Endothelial cell of umbilical vein (primary cell): ENCODE measurements around the gene CFAP46. TPM values are rescaled to one million over a fixed set of nuclear protein-coding genes. Genes with fewer than 3 reads are reported as not detected.

ENCODE experiments used
- BruUV-seq: library from RNA; stranded (reverse); fragments of 400-500 nt; replicated peaks from 2 replicates; lab custom pipeline; 2021; lab: Mats Ljungman, UMichigan
- CTCF ChIA-PET: fragments of 300-600, 350-600 bp; sonication (Branson Sonifier 250); formaldehyde crosslinking; loops from one replicate; lab custom pipeline; 2021; ENCODE audit warnings: antibody characterized with exemption, inconsistent platforms; lab: Charles Lee
- POLR2A ChIA-PET: fragments of 300-600, 350-600 bp; sonication (Branson Sonifier 250); formaldehyde crosslinking; loops from one replicate; lab custom pipeline; 2021; ENCODE audit warnings: antibody characterized with exemption, inconsistent platforms; lab: Charles Lee
- DNase-seq: peaks from one replicate; pipeline ENCODE4 v3.0.0-alpha.2; 2011; ENCODE audit warnings: low read depth, low spot score
- FAIRE-seq: peaks from 2 replicates; lab custom pipeline; 2011; peaks lifted over from hg19 to GRCh38; lab: Jason Lieb, UNC
- H2AFZ ChIP-seq: 2 replicates; pipeline ENCODE4 v1.6.0; 2012; ENCODE audit warnings: low read depth, low read length, control low read depth, inconsistent platforms
- H3K27ac ChIP-seq: 2 replicates; pipeline ENCODE4 v1.5.1; 2011; ENCODE audit warnings: low read depth, mild to moderate bottlenecking, control low read depth, low read length, moderate library complexity; ENCODE audit not compliant: insufficient read depth
- H3K27me3 ChIP-seq, 2 experiments: 2 replicates each; pipeline versions ENCODE4 v1.6.0 to v1.6.1; 2011; ENCODE audit warnings: low read length in 2 of 2, mixed read lengths in 1 of 2; ENCODE audit not compliant: control insufficient read depth in 2 of 2, insufficient read depth in 2 of 2
- H3K36me3 ChIP-seq, 2 experiments: 2 replicates in 1 of 2; 3 replicates in 1 of 2; pipeline ENCODE4 v1.5.1; 2011; ENCODE audit warnings: low read length in 2 of 2, mild to moderate bottlenecking in 1 of 2, moderate library complexity in 1 of 2; ENCODE audit not compliant: control insufficient read depth in 2 of 2, insufficient read depth in 2 of 2; ENCODE audit errors: extremely low read depth in 1 of 2
- H3K4me1 ChIP-seq: 3 replicates; pipeline ENCODE4 v1.5.1; 2011; ENCODE audit warnings: mild to moderate bottlenecking, low read length; ENCODE audit not compliant: control insufficient read depth, insufficient read depth; ENCODE audit errors: extremely low read depth
- H3K4me2 ChIP-seq: 2 replicates; pipeline ENCODE4 v1.6.1; 2011; ENCODE audit warnings: low read length, control low read depth, mixed read lengths; ENCODE audit not compliant: insufficient read depth
- H3K4me3 ChIP-seq, 3 experiments: fragments of 200-600 bp in 1 of 3; sonication (generic), shearing (Covaris generic) in 1 of 3; replicated peaks in 1 of 3; 2 replicates each; pipeline ENCODE4 v1.5.1; 2011 to 2016; ENCODE audit warnings: control low read depth in 3 of 3, low read length in 3 of 3, mild to moderate bottlenecking in 2 of 3, inconsistent platforms in 1 of 3, low read depth in 1 of 3, moderate library complexity in 1 of 3; ENCODE audit not compliant: insufficient read depth in 1 of 3
- H3K79me2 ChIP-seq: 2 replicates; pipeline ENCODE4 v1.6.0; 2012; ENCODE audit warnings: low read length, inconsistent platforms; ENCODE audit not compliant: control insufficient read depth, insufficient read depth
- H3K9ac ChIP-seq: replicated peaks from 2 replicates; pipeline ENCODE3; 2011; ENCODE audit warnings: low read length, control low read depth; ENCODE audit not compliant: insufficient read depth; ENCODE audit errors: extremely low read depth
- H3K9me1 ChIP-seq: replicated peaks from 3 replicates; pipeline ENCODE4 v1.6.0; 2011; ENCODE audit warnings: mild to moderate bottlenecking, low read length; ENCODE audit not compliant: control insufficient read depth, insufficient read depth; ENCODE audit errors: extremely low read depth
- H3K9me3 ChIP-seq: replicated peaks from 2 replicates; pipeline ENCODE4 v1.5.1; 2012; ENCODE audit warnings: low read length, inconsistent platforms; ENCODE audit not compliant: control insufficient read depth, insufficient read depth
- H4K20me1 ChIP-seq: replicated peaks from 2 replicates; pipeline ENCODE3; 2011; ENCODE audit warnings: mild to moderate bottlenecking, low read length; ENCODE audit not compliant: control insufficient read depth, insufficient read depth; ENCODE audit errors: extremely low read depth
- CTCF ChIP-seq, 2 donors: IDR thresholded peaks; 1 replicate in 1 of 2; 2 replicates in 1 of 2; pipeline ENCODE4 v1.5.1; 2011; ENCODE audit warnings: low read length in 2 of 2, mild to moderate bottlenecking in 2 of 2, moderate library complexity in 2 of 2, control low read depth in 1 of 2, inconsistent platforms in 1 of 2, low read depth in 1 of 2; ENCODE audit not compliant: insufficient read depth in 1 of 2; ENCODE audit errors: extremely low read depth in 1 of 2
- EZH2 ChIP-seq: IDR thresholded peaks from 2 replicates; pipeline ENCODE4 v1.6.1; 2012; ENCODE audit warnings: borderline replicate concordance, low read depth, mild to moderate bottlenecking, moderate library complexity, low read length, inconsistent platforms; ENCODE audit not compliant: severe bottlenecking
- FOS ChIP-seq: IDR thresholded peaks from 2 replicates; pipeline ENCODE4 v1.6.1; 2011; ENCODE audit warnings: mild to moderate bottlenecking, low read length, moderate library complexity, borderline replicate concordance; ENCODE audit not compliant: insufficient read depth
- GATA2 ChIP-seq: IDR thresholded peaks from 2 replicates; pipeline ENCODE4 v1.7.0; 2011; ENCODE audit warnings: low read depth, mild to moderate bottlenecking, moderate library complexity, mixed read lengths, low read length; ENCODE audit not compliant: insufficient read length, insufficient read depth
- JUN ChIP-seq: IDR thresholded peaks from 2 replicates; pipeline ENCODE4 v1.6.1; 2011; ENCODE audit warnings: borderline replicate concordance, low read depth; ENCODE audit not compliant: insufficient read length, insufficient read depth
- MAX ChIP-seq: IDR thresholded peaks from 2 replicates; pipeline ENCODE4 v1.6.1; 2011; ENCODE audit not compliant: insufficient read depth, insufficient read length
- MYC ChIP-seq: IDR thresholded peaks from one replicate; pipeline ENCODE4 v1.6.1; 2011; ENCODE audit warnings: mild to moderate bottlenecking, low read depth, low read length
- POLR2A ChIP-seq: IDR thresholded peaks from 2 replicates; pipeline ENCODE4 v1.6.1; 2012; ENCODE audit warnings: low read depth, mild to moderate bottlenecking, control low read depth, low read length
- POLR2AphosphoS5 ChIP-seq: IDR thresholded peaks from 2 replicates; pipeline ENCODE4 v1.6.1; 2012; ENCODE audit warnings: low read depth, mild to moderate bottlenecking, control low read depth, low read length, moderate library complexity; ENCODE audit not compliant: insufficient read depth
- dilution Hi-C: fragments of 300-500 bp; cut with MboI; formaldehyde crosslinking; loops from one replicate; pipeline ENCODE4 v1.15.0; 2019; ENCODE audit warnings: low sequenced_read_pairs; ENCODE audit not compliant: extremely low pct_ligation_motif_present
- intact Hi-C: fragments of 100-400 bp; cut with micrococcal nuclease; formaldehyde crosslinking; loops from one replicate; pipeline ENCODE4 v1.10.0; 2022
- polyA plus RNA-seq, 4 experiments: library from polyadenylated mRNA; depleted of rRNA in 3 of 4; stranded (reverse) in 3 of 4; unstranded in 1 of 4; fragments of >200 nt; gene quantifications; 2 replicates each; pipeline versions ENCODE4 v1.2.1 to v1.2.3, GENCODE V29; 2011 to 2012; ENCODE audit warnings: missing spikeins in 1 of 4
- total RNA-seq: library from RNA; stranded (reverse); gene quantifications from 2 replicates; pipeline ENCODE4 v1.2.3, GENCODE V29; 2021

CFAP46 gene
- total and polyA plus RNA-seq, 2 donors (not counting 3 experiments of a cell fraction or from before 2014, with no cell fraction given): 0.75 to 0.98 TPM

- Histone ChIP-seq H3K4me3 (no peak overlapping the region), H3K9me3 (no peaks in the 10 kb centered on the region), H3K4me2 (no peak overlapping the region), H3K9ac (no peak overlapping the region), H3K79me2 (no peaks in the 10 kb centered on the region), H3K36me3 (no peaks in the 10 kb centered on the region), H3K9me1 (no peaks in the 10 kb centered on the region), H3K27me3 (no peaks in the 10 kb centered on the region), H3K27ac (no peak overlapping the region), H4K20me1 (no peaks in the 10 kb centered on the region), H3K4me1 (no peaks in the 10 kb centered on the region), H2AFZ (no peak overlapping the region)
- dilution Hi-C loops (no loop called here), intact Hi-C loops (no loop called here)
- no peak for TF ChIP-seq EZH2
- no peak for TF ChIP-seq MAX
- TF ChIP-seq POLR2A: no peak
- TF ChIP-seq FOS: no peak
- no peak for TF ChIP-seq MYC
- TF ChIP-seq POLR2AphosphoS5: no peak
- TF ChIP-seq JUN: no peak
- TF ChIP-seq CTCF (IDR thresholded peaks at IDR 0.05; ENCODE audit: extremely low read depth in 1 of 2, insufficient read depth in 1 of 2, low read depth in 1 of 2, low read length in 2 of 2): no peak
- TF ChIP-seq GATA2: no peak
- POLR2A ChIA-PET: no interaction called here
- FAIRE-seq: no peak
- DNase-seq: no peak
- CTCF ChIA-PET: no interaction called here
- BruUV-seq: no TSS peak
These were observed 103.3 kb downstream of the CFAP46 start for GRCh38 chr10:132839061-132839460.
